ENCODE measurements around the gene EIF5.

Gene EIF5

DNA sequence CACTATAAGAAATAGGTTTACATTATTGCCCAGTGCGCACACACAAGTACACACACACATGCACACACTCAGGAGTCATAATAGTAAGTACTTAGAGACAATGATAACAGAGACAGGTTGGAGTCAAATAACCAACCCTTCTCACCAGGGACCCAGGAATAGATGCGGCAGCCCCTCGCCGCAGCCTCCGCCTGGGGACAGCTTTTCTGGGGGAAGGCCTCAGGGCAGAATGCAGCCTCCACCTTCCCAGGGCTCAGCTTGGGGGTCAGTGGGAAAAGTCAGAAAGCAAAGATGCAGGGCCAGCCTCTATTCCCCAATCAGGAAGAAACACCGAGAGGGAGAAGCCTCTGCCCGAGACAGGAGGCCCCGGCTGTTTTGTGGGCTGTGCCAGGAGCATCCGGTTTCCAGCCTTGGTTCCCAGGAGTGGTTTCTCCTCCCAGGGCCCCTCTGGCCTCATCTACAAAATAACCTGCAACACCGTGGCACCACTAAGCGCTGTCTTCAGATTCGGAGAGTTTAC lies 23.4 kb upstream of the EIF5 start:
- no peak for DNase-seq (ENCODE audit: low read depth)

DNA sequence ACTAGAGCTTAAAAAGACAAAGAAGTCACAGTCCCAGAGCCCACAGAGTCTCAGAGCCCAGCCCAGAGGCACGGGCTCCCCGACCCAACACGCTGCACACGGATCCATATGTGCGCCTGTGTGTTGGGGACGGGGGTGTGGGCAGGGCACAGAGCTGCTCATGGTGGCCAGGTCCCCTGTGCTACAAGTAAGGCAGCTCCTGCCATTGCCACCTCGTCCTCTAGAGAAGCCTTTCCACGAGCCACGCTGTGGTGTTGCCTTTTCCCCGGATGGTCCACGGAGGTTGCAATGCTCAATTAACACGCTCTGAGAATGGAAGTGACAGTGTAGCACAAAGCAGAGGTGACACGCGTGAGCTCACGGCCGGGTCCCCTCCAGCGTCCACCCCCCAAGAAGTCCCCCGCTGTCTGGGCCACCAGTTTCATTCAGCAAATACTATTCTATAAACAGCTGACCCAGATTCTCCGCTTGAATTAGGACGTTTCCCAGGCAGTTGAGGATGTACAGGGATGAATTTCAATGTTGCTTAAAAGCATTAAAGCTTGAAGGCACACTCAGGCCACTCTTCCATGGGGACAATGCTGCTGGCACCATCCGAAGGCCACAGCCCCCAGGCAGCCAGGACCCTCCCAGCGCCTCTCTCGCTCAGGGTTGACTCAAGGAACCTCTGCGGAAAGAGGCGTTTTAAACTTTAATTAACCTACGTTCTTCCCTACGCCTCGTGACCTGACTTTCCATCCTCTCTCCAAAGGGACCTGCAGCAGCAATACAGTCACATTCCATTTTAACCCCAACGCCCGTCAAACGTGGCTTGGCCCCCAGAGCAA lies 22.7 kb upstream of the EIF5 start:
- no peak for DNase-seq (ENCODE audit: low read depth)

DNA sequence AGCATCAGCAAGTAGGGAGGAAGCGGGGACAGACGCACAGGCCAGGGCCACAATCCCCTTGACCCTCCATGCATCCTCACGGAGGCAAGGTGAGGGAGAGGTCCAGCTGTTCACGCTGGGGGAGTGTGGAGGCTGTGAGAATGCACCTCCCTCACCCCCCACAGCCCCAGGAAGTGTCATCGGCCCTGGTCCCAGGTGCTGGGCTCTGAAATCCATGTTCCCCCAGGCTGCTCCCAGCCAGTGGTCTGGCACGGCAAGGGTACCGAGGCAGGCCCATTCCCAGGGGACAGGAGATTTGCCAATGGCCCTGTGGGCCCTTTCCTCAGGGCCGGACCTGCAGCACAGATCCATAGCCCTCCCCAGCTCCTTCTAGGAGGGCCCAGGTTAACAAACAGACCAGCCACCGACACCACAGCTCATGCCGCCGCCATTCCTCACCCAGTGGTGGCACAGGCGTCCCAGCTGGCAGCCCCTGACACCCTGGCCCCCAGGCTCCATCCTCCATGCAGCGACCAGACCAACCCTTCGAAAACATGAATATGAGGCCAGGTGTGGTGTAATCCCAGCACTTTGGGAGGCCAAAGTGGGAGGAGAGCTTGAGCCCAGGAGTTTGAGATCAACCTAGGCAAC lies 21.9 kb upstream of the EIF5 start:
- no peak for DNase-seq (ENCODE audit: low read depth)

DNA sequence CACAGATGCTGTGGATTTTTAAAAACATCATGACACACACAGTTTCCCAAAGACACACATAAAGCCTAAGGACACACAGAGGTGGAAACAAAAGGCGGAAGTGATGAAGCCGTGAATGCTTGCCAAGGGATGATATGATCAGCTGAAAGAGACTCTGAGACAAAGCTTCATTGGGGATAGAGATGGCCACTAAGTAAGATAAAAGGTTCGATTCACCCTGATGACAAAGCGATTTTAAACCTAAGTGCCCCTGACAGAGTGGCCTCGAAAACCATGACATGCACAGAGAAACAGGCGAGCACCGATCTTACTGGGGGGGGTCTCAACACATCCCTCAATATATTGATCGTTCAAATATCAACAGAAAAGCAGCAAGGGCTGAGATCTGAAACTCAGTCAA lies 20.3 kb upstream of the EIF5 start:
- DNase-seq (ENCODE audit: low read depth), result no peak

DNA sequence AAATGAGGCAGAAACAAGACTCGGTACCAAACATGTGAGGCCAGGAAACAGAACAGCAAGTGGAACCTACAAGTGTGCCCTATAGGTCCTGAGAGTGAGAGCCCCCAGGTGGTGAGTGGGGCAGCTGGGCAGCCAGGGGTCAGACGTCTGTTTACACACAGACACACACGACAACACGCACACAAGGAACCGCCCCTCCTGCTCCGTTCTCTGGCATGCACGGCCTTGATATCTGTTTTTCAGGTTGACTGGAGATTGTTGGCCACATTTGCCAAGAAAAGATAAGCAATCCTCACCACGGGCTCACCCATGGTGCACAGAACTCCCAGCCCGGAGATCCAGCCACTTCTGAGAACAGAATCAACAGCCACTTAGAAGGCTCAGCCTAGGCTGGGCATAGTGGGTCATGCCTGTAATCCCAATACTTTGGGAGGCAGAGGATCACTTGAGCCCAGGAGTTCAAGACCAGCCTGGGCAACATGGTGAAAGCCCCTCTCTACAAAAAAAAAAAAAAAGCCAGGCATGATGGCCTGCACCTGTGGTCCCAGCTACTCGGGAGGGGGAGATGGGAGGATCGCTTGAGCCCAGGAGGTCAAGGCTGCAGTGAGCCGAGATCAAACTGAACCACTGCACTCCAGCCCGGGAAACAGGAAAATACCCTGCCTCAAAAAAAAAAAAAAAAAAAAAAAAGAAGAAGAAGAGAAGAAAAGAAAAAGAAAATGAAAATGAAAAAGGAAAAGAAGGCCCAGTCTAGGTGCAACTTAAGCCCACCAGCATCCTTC lies 19.4 kb upstream of the EIF5 start:
- no peak for DNase-seq (ENCODE audit: low read depth)

DNA sequence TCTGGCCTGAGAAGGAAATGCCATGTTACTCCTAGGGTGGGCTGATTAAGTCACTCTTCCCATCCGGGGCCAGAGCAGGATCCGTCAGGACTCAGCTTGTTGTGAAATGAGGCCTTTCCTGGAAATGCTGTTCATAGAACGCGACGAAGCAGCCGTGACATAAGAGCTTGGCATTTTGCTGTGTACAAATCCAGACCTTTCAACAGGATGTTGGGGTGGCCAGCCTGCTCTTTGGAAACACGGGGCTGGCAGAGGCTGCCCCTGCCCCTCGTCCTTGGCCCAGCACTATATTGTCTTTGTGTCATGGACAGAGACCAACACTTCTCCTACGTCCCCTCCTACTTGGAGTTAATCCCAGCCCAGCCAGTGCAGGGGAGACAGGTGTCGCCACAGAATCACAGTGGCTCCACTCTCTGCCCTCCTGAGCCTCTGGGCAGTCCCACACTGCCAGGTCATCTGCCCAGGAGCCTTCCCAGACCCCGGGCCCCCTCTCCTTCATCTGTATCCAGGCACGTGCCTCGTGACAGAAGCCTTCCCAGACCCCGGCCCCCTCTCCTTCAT lies 18.6 kb upstream of the EIF5 start:
- no peak for DNase-seq (ENCODE audit: low read depth)

DNA sequence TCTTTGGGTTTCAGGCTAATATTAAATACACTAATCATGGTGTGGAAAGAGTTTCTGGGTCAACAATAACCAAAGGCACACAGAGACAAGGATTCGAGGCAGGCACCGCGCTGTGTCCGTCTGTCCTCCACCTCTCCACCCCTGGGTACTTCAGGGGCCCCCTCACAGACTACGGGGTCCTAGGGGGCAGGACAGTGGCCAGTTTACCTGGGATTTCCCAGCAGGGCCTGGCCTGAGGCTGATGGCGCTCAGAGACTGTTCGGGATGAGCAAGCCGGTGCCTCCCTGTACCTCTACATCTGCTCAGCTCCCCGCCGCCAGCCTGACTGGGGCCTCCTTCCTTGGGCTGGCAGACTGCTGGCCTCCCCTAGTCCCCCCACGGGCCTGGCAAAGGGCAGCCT lies 18.1 kb upstream of the EIF5 start:
- no peak for DNase-seq (ENCODE audit: low read depth)

DNA sequence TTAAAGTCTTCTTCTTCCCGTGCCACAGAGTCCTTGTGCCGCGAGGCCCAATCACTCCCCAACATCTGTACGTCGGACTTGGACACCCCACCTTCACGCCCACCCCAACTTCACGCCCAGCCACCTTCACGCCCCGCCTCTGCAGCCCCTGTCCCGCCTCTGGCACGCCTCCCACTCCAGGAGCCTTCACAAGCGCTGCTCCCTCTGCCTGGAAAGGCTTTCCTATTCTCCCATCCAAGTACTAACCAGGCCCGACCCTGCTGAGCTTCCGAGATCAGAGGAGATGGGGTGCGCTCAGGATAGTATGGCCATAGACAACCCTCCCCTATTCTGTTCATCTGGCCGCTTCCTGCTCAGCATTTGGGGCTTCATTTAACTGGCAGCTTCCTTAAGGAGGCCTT lies 17.3 kb upstream of the EIF5 start:
- DNase-seq (ENCODE audit: low read depth), result no peak

DNA sequence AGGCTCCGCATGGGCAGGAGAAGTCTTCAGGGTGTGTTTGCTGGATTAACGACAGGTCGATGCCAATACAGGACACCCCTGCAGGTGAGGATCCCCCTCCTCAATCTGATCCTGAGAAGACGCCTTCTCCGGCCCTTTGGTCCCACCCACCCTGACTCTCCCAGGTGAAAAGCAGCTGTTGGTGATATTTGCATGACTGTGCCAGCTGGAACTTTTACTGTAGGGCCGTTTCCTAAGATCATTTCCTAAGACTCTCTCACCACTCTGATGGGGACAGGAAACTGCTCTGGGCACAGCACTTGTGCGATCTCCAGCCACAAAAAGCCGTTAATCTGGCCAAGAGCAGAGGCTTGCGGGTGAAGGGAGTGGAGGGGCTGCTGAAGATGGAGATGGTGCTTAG lies 16.8 kb upstream of the EIF5 start:
- DNase-seq (ENCODE audit: low read depth), result no peak

DNA sequence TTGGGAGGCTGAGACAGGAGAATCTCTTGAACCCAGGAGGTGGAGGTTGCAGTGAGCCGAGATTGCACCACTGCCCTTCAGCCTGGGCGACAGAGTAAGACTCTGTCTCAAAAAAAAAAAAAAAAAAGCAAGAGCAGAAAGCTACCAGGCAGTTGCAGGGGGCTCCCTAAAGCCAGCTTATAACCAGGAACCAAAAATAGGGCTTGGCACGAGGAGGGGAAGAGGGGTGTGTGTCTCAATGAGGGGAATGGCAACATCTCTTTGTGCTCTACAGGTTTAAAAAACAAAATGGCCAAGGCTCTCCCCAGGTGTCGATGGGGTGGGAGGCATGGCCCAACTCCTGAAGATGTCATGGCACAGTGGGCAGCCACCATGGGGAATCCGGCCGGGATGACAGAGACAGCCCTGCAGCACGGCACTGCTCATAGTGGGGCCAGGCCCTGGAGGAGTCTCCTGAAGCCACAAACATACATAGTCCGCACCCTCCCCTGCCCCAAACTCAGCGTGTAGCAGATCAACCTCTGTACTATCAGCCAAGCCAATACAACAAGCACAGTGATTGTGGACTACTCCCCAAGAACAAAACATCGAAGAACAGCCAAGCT lies 16.0 kb upstream of the EIF5 start:
- no peak for DNase-seq (ENCODE audit: low read depth)

DNA sequence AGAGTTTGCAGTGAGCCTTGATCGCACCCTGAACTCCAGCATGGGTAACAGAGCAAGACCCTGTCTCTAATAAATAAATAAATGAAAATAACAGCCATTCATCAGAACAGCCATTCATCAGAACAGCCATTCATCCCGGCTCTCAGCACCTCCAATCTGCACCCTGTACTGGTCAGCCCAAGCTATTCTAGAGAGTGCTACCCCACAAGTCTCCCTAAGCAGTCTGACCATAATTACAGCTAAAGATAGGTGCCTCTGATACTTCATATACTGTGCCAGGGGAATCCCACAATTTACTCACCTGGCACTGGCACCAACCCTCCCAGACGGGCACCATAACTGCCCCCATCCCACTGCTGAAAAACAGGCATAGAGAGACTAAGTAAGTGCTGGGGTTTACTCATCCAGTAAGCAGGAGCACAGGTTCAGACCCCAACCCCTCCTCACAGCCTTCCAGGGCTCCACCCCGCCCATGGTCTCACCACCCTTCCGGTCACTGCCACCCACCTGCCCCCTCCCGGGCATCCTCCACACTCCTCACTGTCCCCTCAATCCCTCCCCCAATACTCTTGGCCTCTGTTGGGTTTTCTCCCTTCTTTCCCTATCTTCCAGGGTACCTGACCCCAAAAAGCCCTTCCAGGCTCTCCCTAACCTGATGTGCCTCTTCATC lies 15.2 kb upstream of the EIF5 start:
- no peak for DNase-seq (ENCODE audit: low read depth)

DNA sequence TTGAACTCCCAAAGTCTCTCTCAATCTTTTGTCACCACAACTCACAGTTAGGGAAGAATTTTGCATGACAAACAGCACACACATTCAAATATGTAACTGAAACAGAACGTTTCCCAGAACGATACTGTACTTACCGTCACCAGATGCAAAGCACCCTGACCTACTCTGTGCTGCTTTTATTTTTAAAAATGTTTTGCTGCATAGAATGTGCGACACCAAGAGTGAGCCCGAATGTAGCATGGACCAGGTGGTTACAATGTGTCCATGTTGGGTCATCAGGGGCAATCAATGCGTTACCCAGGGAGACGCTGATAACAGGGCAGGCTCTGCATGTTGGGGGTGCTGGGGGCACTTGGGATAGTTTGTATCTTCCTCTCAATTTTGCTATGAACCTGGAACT lies 14.6 kb upstream of the EIF5 start:
- no peak for DNase-seq (ENCODE audit: low read depth)

DNA sequence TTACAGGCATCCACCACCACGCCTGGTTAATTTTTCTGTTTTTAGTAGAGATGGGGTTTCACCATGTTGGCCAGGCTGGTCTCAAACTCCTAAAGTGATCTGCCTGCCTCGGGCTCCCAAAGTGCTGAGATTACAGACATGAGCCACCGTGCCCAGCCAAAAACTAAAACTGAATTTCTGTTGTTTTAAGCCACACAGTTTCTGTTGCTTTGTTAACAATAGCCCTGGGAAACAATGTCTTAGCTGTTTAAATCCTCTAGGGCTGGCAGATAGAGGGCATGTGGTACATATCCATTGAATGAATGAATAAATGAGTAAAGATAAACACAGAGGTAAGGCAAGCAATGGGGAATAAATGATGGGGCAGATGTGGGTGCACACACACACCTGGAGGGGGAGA lies 8.0 kb upstream of the EIF5 start:
- no peak for DNase-seq (ENCODE audit: low read depth)

DNA sequence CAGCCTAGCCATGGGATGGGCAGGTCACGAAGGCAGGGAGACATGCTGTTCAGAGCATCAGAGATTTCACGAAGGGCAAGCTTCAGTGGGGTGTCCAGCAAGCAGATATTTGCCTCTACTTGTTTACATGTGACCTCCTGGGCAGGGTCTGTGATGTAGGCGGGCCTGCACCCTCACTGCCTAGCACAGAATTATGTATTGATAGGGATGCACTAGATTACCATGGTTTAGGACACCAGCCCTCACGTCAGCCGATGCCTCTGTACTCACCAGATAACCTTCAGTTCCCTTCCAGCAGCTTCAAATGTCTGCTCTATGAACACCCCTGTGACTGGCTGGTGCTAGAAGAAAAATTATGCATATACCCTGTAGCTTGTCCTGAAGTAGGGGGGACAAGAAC lies 5.1 kb upstream of the EIF5 start:
- DNase-seq (ENCODE audit: low read depth), result no peak

DNA sequence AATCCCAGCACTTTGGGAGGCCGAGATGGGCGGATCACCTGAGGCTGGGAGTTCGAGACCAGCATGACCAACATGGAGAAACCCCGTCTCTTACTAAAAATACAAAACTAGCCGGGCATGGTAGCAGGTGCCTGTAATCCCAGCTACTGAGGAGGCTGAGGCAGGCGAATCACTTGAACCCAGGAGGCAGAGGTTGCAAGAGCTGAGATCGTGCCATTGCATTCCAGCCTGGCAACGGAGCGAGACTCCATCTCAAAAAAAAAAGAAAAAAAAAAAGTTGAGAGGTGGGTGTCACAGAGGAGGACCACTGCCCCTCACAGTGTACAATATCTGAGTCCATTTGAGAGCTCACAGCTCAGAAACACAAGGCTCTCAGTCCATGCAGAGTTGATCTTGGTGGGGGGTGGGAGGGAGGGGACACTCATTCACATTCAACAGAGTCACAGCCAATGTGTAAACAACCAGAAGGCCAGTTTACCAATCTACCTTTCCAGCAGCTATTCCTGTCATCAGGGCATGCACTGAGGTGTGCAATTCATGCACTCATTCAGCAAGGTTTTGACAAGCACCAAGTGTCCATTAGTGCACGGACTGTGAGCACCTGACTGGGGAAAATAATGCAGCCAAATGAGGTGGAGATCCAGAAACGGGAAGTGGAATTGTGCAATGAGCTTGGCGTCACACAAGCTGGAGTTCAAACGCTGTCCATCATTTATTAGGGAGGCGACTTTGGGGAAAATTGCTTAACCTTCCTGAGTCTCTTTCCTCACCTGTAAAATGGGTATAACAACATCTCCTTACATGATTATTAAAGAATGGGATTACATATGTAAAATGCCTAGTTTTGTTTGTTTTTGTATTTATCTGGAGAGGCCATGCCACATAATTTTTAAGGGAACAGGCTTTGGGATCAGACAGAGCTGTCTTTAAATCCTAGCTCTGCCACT lies 4.4 kb upstream of the EIF5 start:
- no peak for DNase-seq (ENCODE audit: low read depth)

DNA sequence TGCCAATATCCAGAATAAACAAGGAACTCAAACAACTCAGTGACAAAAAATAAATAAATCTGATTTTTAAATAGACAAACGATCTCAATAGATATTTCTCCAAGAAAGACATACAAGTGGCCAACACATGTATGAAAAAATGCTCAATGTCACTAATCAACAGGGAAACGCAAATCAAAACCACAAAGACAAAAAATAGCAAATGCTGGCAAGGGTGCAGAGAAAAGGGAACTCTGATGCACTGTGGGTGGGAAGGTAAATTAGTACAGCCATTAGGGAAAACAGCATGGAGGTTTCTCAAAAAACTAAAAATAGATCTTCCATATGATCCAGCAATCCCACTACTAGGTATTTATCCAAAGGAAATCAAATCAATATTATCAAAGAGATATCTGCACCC lies 3.5 kb upstream of the EIF5 start:
- DNase-seq (ENCODE audit: low read depth), result no peak

DNA sequence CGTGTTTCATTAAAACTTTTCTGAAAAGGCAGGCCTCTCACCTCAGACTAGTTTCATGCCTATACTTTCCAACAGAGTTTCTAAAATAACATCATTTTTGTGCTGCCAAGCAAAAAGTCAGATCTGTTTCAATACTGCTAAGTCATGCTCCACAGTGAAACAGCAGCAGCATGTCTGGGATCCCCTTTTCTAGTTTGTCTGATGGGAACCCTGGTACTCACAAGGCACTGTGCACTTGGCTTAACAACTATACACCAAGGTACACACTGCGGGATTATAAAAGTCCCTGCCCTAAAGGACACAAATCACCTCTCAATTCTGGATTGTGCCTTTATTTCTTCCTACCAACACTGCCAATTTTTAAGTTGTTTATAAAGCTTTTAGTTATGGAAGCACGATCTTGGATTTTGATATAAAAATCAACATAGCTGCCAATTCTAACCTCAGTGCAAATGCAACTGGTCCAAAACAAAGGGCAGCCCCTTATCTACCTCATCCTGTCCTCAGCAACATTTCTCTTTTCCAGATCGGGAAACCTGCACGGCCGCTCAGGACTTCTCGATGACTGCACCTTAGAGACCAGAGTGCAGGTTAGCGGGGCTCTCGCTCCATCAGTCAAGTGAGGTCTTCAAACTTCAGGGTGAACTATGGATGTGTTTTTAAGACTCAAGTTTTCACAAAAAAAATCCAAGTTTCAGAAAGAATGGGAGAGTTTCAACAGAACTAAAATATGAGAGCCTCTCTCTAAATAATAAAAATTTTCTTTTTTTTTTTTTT lies 1.7 kb upstream of the EIF5 start:
- no peak for DNase-seq (ENCODE audit: low read depth)

DNA sequence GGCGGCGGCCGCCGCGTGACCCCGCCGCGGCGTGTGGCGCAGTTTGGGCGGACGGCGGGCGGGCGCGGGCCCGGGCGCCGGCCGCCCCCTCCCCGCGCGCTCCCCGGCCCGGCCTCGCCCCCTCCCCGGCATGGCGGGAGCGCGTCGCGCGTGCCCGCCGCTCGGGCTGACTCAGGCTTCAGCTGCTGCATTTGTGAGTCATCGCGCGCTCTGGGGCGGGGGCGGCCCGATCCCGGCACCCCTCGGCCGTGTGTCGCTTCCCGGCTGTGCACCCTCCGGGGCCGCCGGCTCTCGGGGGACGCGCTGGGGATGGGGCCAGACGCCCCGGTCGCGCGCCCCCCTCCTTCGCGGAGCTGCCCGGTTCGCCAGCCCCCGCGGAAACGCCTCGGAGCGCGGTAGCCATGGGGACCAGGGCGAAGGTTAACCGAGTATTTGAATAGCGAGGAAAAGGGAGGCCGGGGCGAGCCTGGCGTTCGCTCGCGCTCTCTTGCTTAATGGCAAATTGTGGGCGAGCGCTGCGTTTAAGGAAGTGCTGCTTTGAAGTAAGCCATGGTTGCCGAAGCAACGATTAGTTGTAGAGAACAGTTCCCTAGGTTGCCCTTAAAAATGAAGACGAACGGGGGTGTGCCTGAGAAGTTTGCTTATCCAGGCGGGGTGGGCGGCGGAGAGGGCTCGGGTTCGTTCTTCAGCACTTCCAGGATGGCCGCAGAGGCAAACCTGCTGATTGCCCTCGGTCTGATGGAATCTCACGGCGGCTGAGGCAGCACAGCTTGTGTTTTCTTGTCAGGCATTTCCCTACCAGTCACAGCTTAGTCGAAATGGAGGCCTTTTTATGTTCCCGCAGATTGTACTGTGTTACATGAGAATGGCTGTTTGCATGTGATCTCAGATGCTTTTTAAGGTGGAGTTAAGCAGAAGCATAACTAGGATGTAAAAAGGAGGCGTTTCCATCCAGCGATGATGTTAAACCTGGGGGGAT lies 896 bp downstream of the EIF5 start:
- peak; percentile 81 for DNase-seq (ENCODE audit: low read depth)
